ENCODE results near the gene FRMD4A. TPM values are rescaled to one million over a fixed set of nuclear protein-coding genes. Genes with fewer than 3 reads are reported as not detected.

The FRMD4A gene
- total RNA-seq, 1 experiment from 2014 or later: 19.6 TPM

DNA sequence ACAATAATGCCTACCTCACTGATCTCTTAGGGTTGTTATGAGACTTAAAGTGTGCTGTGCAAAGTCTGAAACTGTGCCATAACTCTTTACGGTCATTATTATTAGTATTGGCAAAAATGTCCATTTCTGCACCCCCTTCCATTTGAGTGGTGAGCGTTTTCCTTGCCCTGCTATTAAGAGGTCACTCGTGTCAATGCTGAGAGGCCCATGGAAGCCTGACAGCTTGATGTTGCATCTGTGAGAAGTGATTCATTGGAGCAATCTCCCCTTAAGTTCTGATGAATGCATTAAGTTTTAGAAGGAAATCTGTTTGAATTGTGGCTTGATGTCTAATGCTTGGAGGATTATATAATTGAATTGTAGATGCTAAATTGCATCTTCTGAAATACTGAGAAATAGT, 253.3 kb downstream of the FRMD4A start:
- Histone ChIP-seq H3K27me3 (ENCODE audit: insufficient read depth, low read length) (no peaks in the 10 kb centered on the region), H4K5ac (ENCODE audit: insufficient read length, low read depth, low read length) (no peak overlapping the region), H2BK120ac (ENCODE audit: low read depth, low read length, poor library complexity, severe bottlenecking) (no peak overlapping the region), H3K4ac (ENCODE audit: low read depth, low read length) (no peak overlapping the region), H4K91ac (ENCODE audit: insufficient read length, low read depth, low read length) (no peak overlapping the region), H3K4me2 (ENCODE audit: insufficient read depth, insufficient read length, low read length) (no peak overlapping the region), H2BK15ac (ENCODE audit: low read depth, low read length) (no peak overlapping the region), H3K9ac (ENCODE audit: extremely low read depth, insufficient read length, low read length) (no peak overlapping the region), H2BK20ac (ENCODE audit: low read depth, low read length, poor library complexity, severe bottlenecking) (no peak overlapping the region), H2BK5ac (ENCODE audit: insufficient read length, low read length) (no peak overlapping the region), H3K27ac (ENCODE audit: insufficient read length, low read depth, low read length) (no peak overlapping the region), H3K14ac (ENCODE audit: insufficient read depth, low read length) (no peak overlapping the region), H3K79me2 (ENCODE audit: insufficient read depth, low read length) (no peaks in the 10 kb centered on the region), H3K9me3 (ENCODE audit: control insufficient read depth, low read depth, low read length) (no peaks in the 10 kb centered on the region), H3K79me1 (ENCODE audit: insufficient read depth, low read depth, low read length, poor library complexity, severe bottlenecking) (no peaks in the 10 kb centered on the region), H4K8ac (replicated peaks; ENCODE audit: insufficient read length, low read depth, low read length) (no peak overlapping the region), H4K20me1 (ENCODE audit: control insufficient read depth, insufficient read depth, insufficient read length) (no peaks in the 10 kb centered on the region), H2BK12ac (ENCODE audit: insufficient read length, low read depth, low read length) (no peak overlapping the region), H3T11ph (ENCODE audit: low read length) (no peak overlapping the region), H3K23ac (ENCODE audit: insufficient read length, low read depth, low read length) (no peak overlapping the region), H2AFZ (ENCODE audit: low read length) (no peak overlapping the region), H3K56ac (ENCODE audit: insufficient read length, low read depth, low read length) (no peak overlapping the region), H3K4me1 (ENCODE audit: insufficient read depth, low read length) (peaks cover 2% of the 10 kb centered on the region; the same call in 1 of the 2 replicates), H2AK5ac (ENCODE audit: insufficient read length, low read length) (no peak overlapping the region), H3K18ac (ENCODE audit: insufficient read length, low read depth, low read length) (no peak overlapping the region), H3K23me2 (ENCODE audit: insufficient read length, low read depth, low read length, poor library complexity, severe bottlenecking) (no peaks in the 10 kb centered on the region)
- no peaks in the 10 kb centered on the region; a peak in 2 of 7 replicates for H3K36me3 Mint-ChIP-seq (ENCODE audit: insufficient read depth in 1 of 3, low read depth in 3 of 3)
- no peak overlapping the region for H3K4me3 Mint-ChIP-seq
- peaks cover 4 to 9% of the 10 kb centered on the region in 2 experiments; a peak in 3 of 4 replicates for H3K4me1 Mint-ChIP-seq
- no CpG with 5 or more reads among the region's 3 CpGs for WGBS (ENCODE audit: extremely low coverage, insufficient read length, low lambda C conversion rate)
- peaks cover 7% of the 10 kb centered on the region; the same call in 1 of the 2 replicates for H3K27me3 Mint-ChIP-seq (ENCODE audit: low read depth)
- H3K9me3 Mint-ChIP-seq: peaks cover 0 to 4% of the 10 kb centered on the region in 2 experiments; a peak in 1 of 5 replicates
- no peak for DNase-seq
- H3K27ac Mint-ChIP-seq: no peak overlapping the region
- TF ChIP-seq, protein P1, sequence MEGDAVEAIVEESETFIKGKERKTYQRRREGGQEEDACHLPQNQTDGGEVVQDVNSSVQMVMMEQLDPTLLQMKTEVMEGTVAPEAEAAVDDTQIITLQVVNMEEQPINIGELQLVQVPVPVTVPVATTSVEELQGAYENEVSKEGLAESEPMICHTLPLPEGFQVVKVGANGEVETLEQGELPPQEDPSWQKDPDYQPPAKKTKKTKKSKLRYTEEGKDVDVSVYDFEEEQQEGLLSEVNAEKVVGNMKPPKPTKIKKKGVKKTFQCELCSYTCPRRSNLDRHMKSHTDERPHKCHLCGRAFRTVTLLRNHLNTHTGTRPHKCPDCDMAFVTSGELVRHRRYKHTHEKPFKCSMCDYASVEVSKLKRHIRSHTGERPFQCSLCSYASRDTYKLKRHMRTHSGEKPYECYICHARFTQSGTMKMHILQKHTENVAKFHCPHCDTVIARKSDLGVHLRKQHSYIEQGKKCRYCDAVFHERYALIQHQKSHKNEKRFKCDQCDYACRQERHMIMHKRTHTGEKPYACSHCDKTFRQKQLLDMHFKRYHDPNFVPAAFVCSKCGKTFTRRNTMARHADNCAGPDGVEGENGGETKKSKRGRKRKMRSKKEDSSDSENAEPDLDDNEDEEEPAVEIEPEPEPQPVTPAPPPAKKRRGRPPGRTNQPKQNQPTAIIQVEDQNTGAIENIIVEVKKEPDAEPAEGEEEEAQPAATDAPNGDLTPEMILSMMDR (conservative IDR thresholded peaks at IDR 0.05): no peak

Measured in H9 (cell line).